ENCODE data around the gene PPM1L. TPM values are rescaled to one million over a fixed set of nuclear protein-coding genes. Genes with fewer than 3 reads are reported as not detected.

Gene PPM1L
- total RNA-seq, 1 donor from 2014 or later, result 63.2 TPM

- DNase-seq (ENCODE audit: low spot score in 2 of 2) (no peak), FAIRE-seq (no peak)
Observed at GRCh38 chr3:160841455-160841854, 85.4 kb downstream of the PPM1L start.

- FAIRE-seq, result no peak
- DNase-seq (ENCODE audit: low spot score in 2 of 2), result no peak
Observed at GRCh38 chr3:160842021-160843005, 86.3 kb downstream of the PPM1L start.

DNA sequence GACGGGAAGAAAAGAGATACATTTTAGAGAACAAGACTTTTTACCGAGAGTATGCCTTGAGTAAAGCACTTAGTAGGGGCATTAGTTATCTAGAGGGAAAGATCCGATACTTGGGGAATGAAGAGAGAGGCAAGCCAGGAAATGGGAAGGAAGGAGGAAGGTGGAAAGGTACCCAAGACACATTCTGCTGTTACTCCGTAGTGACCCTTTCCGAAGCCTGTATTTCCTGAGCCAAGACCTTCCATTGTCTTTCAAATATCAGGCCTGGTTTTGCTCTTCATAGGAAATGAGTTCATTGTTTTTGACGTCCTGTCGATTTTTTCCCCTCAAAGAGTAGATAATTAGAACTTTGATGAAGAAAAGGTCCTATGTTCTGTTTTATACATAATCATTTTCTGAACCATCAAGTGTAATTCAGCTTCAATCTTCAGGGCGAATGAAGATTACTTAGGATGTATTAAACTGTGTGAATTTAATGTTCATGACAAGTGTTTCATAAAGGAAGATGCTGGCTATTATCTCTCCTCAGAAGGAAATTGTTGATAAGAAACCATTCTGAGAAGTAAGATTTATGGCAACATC lies 95.7 kb downstream of the PPM1L start:
- no peak for FAIRE-seq
- DNase-seq (ENCODE audit: low spot score in 2 of 2), result no peak

- FAIRE-seq, result no peak
- DNase-seq (ENCODE audit: low spot score in 2 of 2), result no peak
Observed at GRCh38 chr3:160852856-160853255, 96.8 kb downstream of the PPM1L start.

DNA sequence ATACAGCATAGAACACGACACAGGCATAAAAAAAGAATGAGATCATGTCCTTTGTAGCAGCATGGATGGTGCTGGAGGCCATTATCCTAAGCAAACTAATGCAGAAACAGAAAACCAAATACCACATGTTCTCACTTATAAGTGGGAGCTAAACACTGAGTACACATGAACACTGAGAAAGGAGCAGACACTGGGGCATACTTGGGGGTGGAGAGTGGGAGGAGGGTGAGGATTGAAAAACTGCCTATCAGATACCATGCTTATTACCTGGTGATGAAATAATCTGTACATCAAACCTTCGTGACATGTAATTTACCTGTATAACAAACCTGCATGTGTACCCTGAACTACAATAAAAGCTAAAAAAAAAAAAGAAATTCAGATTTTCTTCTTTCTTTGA lies 100.4 kb downstream of the PPM1L start:
- FAIRE-seq (no peak), DNase-seq (ENCODE audit: low spot score in 2 of 2) (no peak)

DNA sequence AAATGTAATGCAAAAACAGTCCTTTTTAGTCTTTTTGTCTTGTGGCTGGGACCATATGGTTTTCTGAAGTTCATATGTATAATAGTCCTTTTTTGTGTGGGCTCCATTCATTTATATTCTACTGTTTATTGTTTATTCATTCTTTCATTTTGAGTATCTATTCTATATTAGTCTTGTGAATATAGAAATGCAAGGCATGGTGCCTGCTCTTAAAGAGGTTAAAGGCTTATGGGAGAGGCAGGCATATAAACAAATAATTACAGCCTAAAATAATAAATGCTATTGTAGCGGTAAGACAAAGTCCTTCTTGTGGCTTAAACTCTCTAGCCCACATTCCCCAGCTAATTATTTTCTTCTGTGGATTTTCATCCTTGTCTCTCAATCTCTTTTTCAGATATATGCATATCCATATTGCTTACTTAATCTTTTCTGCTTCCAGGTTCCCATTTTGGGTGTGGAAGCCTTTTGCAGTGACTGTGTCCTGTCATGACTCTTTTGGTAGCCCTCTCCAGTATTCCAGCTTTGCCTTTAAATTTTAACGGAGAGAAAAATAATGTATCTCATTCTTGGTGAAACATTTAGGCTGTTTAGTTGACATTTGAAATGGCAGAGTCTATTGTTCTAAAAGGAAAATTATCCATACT lies 101.6 kb downstream of the PPM1L start:
- FAIRE-seq, result no peak
- DNase-seq (ENCODE audit: low spot score in 2 of 2), result no peak

GRCh38 chr3:160860346-160860745 lies 104.3 kb downstream of the PPM1L start:
- FAIRE-seq (no peak), DNase-seq (ENCODE audit: low spot score in 2 of 2) (no peak)

- DNase-seq (ENCODE audit: low spot score in 2 of 2), result no peak
- FAIRE-seq, result no peak
Observed at GRCh38 chr3:160869825-160870224, 113.8 kb downstream of the PPM1L start.

GRCh38 chr3:160870327-160870726 lies 114.3 kb downstream of the PPM1L start:
- DNase-seq (ENCODE audit: low spot score in 2 of 2) (no peak), FAIRE-seq (no peak)

DNA sequence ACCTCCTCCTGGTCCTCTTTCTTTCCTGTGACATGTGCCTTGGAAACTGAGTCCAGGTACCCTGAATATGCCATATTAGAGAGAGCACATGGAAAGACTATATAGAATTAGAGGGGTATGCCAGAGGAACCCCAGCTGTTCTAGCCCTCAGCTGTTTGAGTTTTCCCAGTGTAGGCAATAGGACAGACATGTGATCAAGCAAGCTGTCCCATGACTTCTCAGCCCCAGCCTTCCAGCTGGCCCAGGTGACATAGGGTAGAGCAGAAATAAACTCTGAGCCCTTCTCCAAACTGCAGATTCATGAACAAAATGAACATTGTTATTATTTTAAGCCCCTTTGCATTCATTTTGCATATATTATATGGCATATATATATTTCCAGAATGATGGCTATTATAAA lies 118.7 kb downstream of the PPM1L start:
- DNase-seq (ENCODE audit: low spot score in 2 of 2), result no peak
- FAIRE-seq, result no peak

DNA sequence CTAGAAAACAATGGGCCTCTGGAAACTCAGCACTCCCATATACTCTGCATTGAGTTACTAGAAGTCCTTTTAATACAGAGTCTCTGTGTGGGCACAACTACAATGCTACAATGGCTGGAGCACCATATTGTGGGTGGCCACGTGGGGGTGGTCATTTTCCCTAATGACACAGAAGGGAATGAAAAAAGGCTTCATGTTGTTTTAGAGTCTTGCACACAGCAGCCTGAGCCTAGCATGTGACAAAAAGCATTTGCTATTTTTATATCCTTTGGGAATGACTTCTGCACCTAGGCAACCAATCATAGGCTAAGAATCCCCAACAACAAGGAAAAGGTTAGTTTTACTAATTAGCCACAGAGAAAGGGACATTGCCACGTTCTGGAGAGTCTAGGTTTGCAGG lies 120.6 kb downstream of the PPM1L start:
- no peak for FAIRE-seq
- DNase-seq (ENCODE audit: low spot score in 2 of 2), result no peak

DNA sequence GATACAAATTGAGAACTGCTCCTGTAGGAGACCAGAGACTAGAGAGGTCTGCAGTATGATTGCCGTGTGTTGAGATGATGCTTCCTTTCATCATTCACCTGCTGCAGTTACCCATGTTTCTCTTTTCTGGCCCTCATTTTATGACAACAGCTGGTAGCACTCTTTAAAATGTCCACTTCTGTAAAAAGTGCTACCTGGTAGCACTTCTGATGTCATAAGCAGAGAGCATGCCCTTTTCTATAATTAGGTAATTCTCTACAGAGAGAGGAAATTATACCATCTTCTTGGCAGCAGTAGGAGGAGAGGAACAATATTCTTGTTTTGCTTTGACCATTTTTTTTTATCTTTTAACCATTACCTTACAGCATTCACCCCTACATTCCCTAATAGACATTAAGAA lies 123.8 kb downstream of the PPM1L start:
- FAIRE-seq, result no peak
- DNase-seq (ENCODE audit: low spot score in 2 of 2), result no peak

DNA sequence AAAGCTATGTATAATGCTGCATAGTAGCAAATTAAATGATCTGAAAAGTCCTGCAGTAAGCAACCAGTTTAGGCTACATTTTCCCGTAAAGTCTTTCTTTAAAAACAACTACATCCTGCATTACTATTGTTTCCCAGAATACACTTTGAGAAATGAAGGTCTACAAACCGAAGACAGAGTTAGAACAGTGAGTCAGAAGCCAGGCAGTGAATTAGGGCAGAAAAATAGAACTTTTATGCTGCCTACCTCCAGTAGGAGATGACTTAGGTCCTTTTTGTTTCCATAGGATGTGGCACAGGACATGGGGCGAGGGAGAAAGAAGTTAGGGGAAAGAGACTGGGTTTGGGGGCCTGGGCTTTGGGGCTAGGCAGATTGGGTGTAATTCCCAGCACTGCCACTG lies 127.3 kb downstream of the PPM1L start:
- DNase-seq (ENCODE audit: low spot score in 2 of 2) (no peak), FAIRE-seq (no peak)

DNA sequence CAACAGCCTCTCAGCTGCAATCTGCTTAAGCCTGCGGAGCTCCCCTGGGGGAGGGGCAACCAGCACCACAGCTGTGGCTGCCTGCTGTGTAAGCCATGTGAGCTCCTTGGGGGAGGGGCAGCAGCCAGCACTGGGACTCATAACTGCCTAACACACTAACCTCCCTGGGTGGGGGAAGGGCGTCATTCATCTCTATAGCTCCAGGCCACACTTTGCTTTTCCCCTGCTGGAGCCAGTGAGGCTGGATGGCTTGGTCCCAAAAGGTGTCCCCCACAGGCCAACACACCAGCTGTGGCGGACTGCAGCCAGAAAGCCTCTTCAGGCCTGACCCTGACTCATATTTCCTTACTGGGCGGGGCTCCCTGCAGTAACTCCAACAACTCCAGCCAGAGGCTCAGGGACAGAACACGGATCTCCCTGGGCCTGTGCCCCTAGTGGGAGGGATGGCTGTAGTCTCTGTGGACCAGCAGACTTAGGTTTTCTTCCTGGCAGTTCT lies 129.8 kb downstream of the PPM1L start:
- DNase-seq (ENCODE audit: low spot score in 2 of 2) (no peak), FAIRE-seq (no peak)

DNA sequence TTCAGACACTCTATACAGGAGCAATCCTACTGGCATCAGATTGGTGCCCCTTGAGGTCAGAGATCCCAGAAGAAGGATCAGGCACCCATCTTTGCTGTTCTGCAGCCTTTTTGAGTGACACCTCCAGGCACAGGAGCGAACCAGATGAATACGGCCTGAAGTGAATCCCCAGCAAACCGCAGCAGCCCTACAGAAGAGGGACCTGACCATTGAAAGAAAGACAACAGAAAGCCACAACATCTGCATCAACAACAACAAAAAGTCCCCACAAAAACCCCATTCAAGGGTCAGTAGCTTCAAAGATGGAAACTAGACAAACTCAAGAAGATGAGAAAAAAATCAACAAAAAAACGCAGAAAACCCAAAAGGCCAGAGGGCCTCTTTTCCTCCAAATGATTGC lies 130.4 kb downstream of the PPM1L start:
- FAIRE-seq (no peak), DNase-seq (ENCODE audit: low spot score in 2 of 2) (no peak)

GRCh38 chr3:160893207-160893606 lies 137.2 kb downstream of the PPM1L start:
- FAIRE-seq (no peak), DNase-seq (ENCODE audit: low spot score in 2 of 2) (no peak)

- no peak for DNase-seq (ENCODE audit: low spot score in 2 of 2)
- FAIRE-seq, result no peak
Observed at GRCh38 chr3:160904691-160905090, 148.7 kb downstream of the PPM1L start.

GRCh38 chr3:160906646-160907045 lies 150.6 kb downstream of the PPM1L start:
- DNase-seq (ENCODE audit: low spot score in 2 of 2) (no peak), FAIRE-seq (no peak)

DNA sequence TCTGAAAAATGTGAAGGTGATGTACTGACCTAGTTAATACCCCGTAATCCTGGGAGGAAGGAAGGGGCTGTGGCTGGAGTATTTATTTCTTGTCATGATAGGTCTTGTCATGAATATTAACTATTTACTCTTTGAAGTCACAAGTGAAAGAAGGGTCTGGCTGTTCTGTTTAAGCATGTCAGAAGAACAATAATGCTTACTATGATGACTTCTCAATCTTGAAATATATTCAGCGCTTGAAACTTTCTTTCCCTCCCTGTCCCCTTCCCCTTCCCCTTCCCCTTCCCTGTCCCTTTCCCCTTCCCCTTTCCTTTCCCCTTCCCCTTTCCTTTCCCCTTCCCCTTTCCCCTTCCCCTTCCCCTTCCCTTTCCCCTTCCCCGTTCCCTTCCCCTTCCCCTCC lies 153.9 kb downstream of the PPM1L start:
- FAIRE-seq, result no peak
- no peak for DNase-seq (ENCODE audit: low spot score in 2 of 2)

DNA sequence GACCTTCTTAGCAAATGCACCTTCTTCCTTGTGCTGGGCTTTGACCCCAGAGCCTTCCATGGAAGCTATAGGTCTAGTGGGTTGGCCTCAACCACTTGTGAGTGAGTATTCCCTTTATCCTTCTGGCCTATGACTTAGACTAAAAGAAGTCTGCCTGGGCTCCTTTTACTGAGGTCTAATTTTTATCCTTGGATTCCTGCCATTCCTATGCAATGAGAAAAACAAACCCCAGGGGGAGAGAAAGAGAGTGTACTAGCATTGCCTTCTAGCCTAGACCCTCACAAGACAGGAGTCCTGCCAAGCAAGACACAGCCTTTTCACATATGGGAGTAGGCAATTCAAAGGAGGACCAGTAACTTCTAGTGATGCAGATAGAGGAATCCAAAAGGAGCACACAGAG lies 155.4 kb downstream of the PPM1L start:
- FAIRE-seq, result no peak
- no peak for DNase-seq (ENCODE audit: low spot score in 2 of 2)

DNA sequence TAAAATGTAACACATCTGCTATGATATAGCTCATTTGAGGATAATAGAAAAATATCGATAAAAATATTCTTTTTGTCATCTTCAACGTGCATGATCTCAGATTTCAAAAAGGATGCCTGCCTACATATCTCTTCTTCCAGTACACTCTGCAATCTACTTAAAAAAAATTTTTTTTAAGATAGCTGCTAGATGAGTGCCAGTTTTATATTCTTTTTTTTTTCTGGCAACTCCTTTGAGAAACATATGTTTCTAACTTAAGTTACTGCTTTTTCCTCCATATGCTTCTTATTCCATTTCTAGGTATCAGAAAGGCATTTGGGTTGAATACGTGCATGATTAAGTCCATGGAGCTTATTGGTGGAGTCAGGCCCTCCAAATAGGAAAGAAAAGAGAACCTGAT lies 160.4 kb downstream of the PPM1L start:
- no peak for DNase-seq (ENCODE audit: low spot score in 2 of 2)

More for the DNA sequence above, 160.4 kb downstream of the PPM1L start:
- FAIRE-seq, result no peak
